Prostate gland (tissue), 2 donors: Measurements from ENCODE around the gene TRIO.

ENCODE experiments used
- CTCF ChIP-seq, 4 experiments: fragments of 200-600 bp in 2 of 4; fragments of 450-650 bp in 2 of 4; sonication (generic) in 2 of 4; IDR thresholded peaks; 1 replicate in 3 of 4; 2 replicates in 1 of 4; pipeline ENCODE4 v1.5.1; 2016 to 2019; ENCODE audit warnings: antibody characterized with exemption in 4 of 4, mild to moderate bottlenecking in 2 of 4, moderate library complexity in 2 of 4
- POLR2A ChIP-seq: fragments of 450-650 bp; IDR thresholded peaks from one replicate; pipeline ENCODE4 v1.6.1; 2016; ENCODE audit warnings: antibody characterized with exemption, mild to moderate bottlenecking

GRCh38 chr5:14153932-14154731 lies 11.0 kb downstream of the TRIO start:
- TF ChIP-seq CTCF (IDR thresholded peaks at IDR 0.05), result no peak
- no peak for TF ChIP-seq POLR2A
